Left ventricle myocardium inferior (tissue), 1 donor: ENCODE data around the gene RNF212. TPM values are rescaled to one million over a fixed set of nuclear protein-coding genes. Genes with fewer than 3 reads are reported as not detected.

ENCODE experiments used
- DNase-seq: peaks from one replicate; pipeline ENCODE4 v3.0.0-alpha.2; 2020
- H3K27ac ChIP-seq: fragments of 200-600 bp; replicated peaks from 2 replicates; pipeline ENCODE4 v1.8.0; 2021
- H3K27me3 ChIP-seq: fragments of 200-600 bp; 2 replicates; pipeline ENCODE4 v1.8.0; 2021; ENCODE audit warnings: low read depth
- H3K36me3 ChIP-seq: fragments of 200-600 bp; 2 replicates; pipeline ENCODE4 v1.8.0; 2021
- H3K4me1 ChIP-seq: fragments of 200-600 bp; 2 replicates; pipeline ENCODE4 v1.8.0; 2021
- H3K4me3 ChIP-seq: fragments of 200-600 bp; 2 replicates; pipeline ENCODE4 v1.8.0; 2021; ENCODE audit warnings: mild to moderate bottlenecking, moderate library complexity
- H3K9me3 ChIP-seq: fragments of 200-600 bp; replicated peaks from 2 replicates; pipeline ENCODE4 v1.8.0; 2021
- CTCF ChIP-seq: fragments of 200-600 bp; IDR thresholded peaks from 2 replicates; pipeline ENCODE4 v1.8.0; 2021; ENCODE audit warnings: antibody characterized with exemption, mild to moderate bottlenecking, borderline replicate concordance
- intact Hi-C: fragments of 100-400 bp; cut with micrococcal nuclease; formaldehyde crosslinking; loops from one replicate; pipeline ENCODE4 v1.11.0; 2022
- total RNA-seq: library from RNA; stranded (reverse); fragmentation: NEBNext Ultra II Directional; extraction: Animal tissue kit (Norgen Biotek cat#: 25700); gene quantifications from one replicate; pipeline ENCODE4 v1.2.1, GENCODE V29; 2021
- donor health status: DM: no; HTN: yes; CAD: no; lungs with severe emphysema.

The RNF212 gene
- total RNA-seq, 1 donor from 2014 or later = not detected

- intact Hi-C loops = no loop called here
Observed at GRCh38 chr4:1087371-1087770, 26.0 kb downstream of the RNF212 start.

GRCh38 chr4:1086011-1086410 lies 27.4 kb downstream of the RNF212 start:
- H3K36me3 ChIP-seq = no peaks in the 10 kb centered on the region
- H3K27ac ChIP-seq = no peak overlapping the region
- no peak for DNase-seq
- no peak overlapping the region for H3K4me3 ChIP-seq
- H3K9me3 ChIP-seq = peaks cover 8% of the 10 kb centered on the region
- peaks cover 51% of the 10 kb centered on the region for H3K27me3 ChIP-seq
- intact Hi-C loops = no loop called here
- TF ChIP-seq CTCF = no peak
- H3K4me1 ChIP-seq = no peaks in the 10 kb centered on the region

More at GRCh38 chr4:1087371-1087770, 26.0 kb downstream of the RNF212 start:
- no peak for DNase-seq
- Histone ChIP-seq H3K4me3 (no peak overlapping the region), H3K4me1 (no peaks in the 10 kb centered on the region), H3K36me3 (no peaks in the 10 kb centered on the region), H3K27me3 (peaks cover 38% of the 10 kb centered on the region), H3K9me3 (peaks cover 8% of the 10 kb centered on the region), H3K27ac (no peak overlapping the region)
- TF ChIP-seq CTCF = no peak

GRCh38 chr4:1085404-1085799 lies 28.0 kb downstream of the RNF212 start:
- Histone ChIP-seq H3K36me3 (no peaks in the 10 kb centered on the region), H3K4me1 (no peaks in the 10 kb centered on the region), H3K27ac (no peak overlapping the region), H3K27me3 (peaks cover 57% of the 10 kb centered on the region), H3K9me3 (peaks cover 8% of the 10 kb centered on the region), H3K4me3 (no peak overlapping the region)
- intact Hi-C loops = no loop called here
- DNase-seq = no peak
- no peak for TF ChIP-seq CTCF

GRCh38 chr4:1084796-1085403 lies 28.5 kb downstream of the RNF212 start:
- DNase-seq = no peak
- Histone ChIP-seq H3K4me3 (no peak overlapping the region), H3K36me3 (no peaks in the 10 kb centered on the region), H3K9me3 (peaks cover 8% of the 10 kb centered on the region), H3K4me1 (no peaks in the 10 kb centered on the region), H3K27me3 (peaks cover 62% of the 10 kb centered on the region), H3K27ac (no peak overlapping the region)
- TF ChIP-seq CTCF = no peak
- intact Hi-C loops = no loop called here

GRCh38 chr4:1084394-1084793 lies 29.0 kb downstream of the RNF212 start:
- intact Hi-C loops = no loop called here
- H3K4me1 ChIP-seq = no peaks in the 10 kb centered on the region
- no peaks in the 10 kb centered on the region for H3K36me3 ChIP-seq
- no peak for DNase-seq
- no peak overlapping the region for H3K27ac ChIP-seq
- no peak overlapping the region for H3K4me3 ChIP-seq
- peaks cover 67% of the 10 kb centered on the region for H3K27me3 ChIP-seq
- TF ChIP-seq CTCF = no peak
- peaks cover 8% of the 10 kb centered on the region for H3K9me3 ChIP-seq
